Testis (tissue), 3 donors: Measurements from ENCODE around the gene SEMA4D. TPM values are rescaled to one million over a fixed set of nuclear protein-coding genes. Genes with fewer than 3 reads are reported as not detected.

ENCODE experiments used
- DNase-seq: peaks from one replicate; pipeline ENCODE4 v3.0.0-alpha.2; 2019
- H3K27ac ChIP-seq, 2 donors: fragments of 200-600 bp; sonication (generic); one replicate each; pipeline ENCODE4 v1.5.1; 2019
- H3K27me3 ChIP-seq: fragments of 200-600 bp; sonication (generic); one replicate; pipeline ENCODE4 v1.5.1; 2019
- H3K36me3 ChIP-seq: fragments of 200-600 bp; sonication (generic); one replicate; pipeline ENCODE4 v1.5.1; 2017; ENCODE audit warnings: low read depth; ENCODE audit errors: missing control alignments
- H3K4me1 ChIP-seq: fragments of 200-600 bp; sonication (generic); one replicate; pipeline ENCODE4 v1.5.1; 2019
- H3K4me3 ChIP-seq, 2 donors: fragments of 200-600 bp; sonication (generic); one replicate each; pipeline ENCODE4 v1.5.1; 2017 to 2019
- H3K9me3 ChIP-seq: fragments of 200-600 bp; sonication (generic); one replicate; pipeline ENCODE4 v1.5.1; 2017
- CTCF ChIP-seq, 3 experiments: fragments of 450-650 bp in 2 of 3; fragments of 200-600 bp in 1 of 3; sonication (generic) in 1 of 3; IDR thresholded peaks; one replicate each; pipeline ENCODE4 v1.5.1; 2016 to 2019; ENCODE audit warnings: antibody characterized with exemption in 3 of 3, mild to moderate bottlenecking in 2 of 3, moderate library complexity in 1 of 3
- POLR2A ChIP-seq: fragments of 450-650 bp; IDR thresholded peaks from one replicate; pipeline ENCODE4 v1.6.1; 2017; ENCODE audit warnings: antibody characterized with exemption, mild to moderate bottlenecking, moderate library complexity
- WGBS, 2 donors: methylation state at CpG; one replicate each; pipeline ENCODE4 v1.1.5; 2018; 5-methylcytosine and 5-hydroxymethylcytosine counted together
- intact Hi-C: fragments of 100-400 bp; cut with DNase I; formaldehyde crosslinking; loops from one replicate; pipeline ENCODE4 v1.15.1; 2023; ENCODE audit warnings: low total_unique reads
- polyA plus RNA-seq: library from polyadenylated mRNA; stranded (reverse); fragments of 350-450 nt; fragmentation: Illumina TruSeq; extraction: RNeasy Lipid Tissue Mini Kit (QIAGEN cat#74804); gene quantifications from one replicate; pipeline ENCODE4 v1.2.3, GENCODE V29; 2014; ENCODE audit warnings: low read depth, low replicate concordance; ENCODE audit not compliant: insufficient read depth
- total RNA-seq, 2 donors: library from RNA; depleted of rRNA; stranded (reverse); fragments of >200 nt; gene quantifications; one replicate each; pipeline ENCODE4 v1.2.3, GENCODE V29; 2016

SEMA4D gene
- total and polyA plus RNA-seq, 3 donors from 2014 or later = 26.2 to 53.1 (median 38.7) TPM

GRCh38 chr9:89410641-89411350, 87.1 kb downstream of the SEMA4D start:
- H3K9me3 ChIP-seq = no peaks in the 10 kb centered on the region
- 74 to 79% methylated on average over 7 of the region's 7 CpGs for WGBS, 2 donors
- no peak overlapping the region for H3K4me3 ChIP-seq
- no peaks in the 10 kb centered on the region for H3K27me3 ChIP-seq
- DNase-seq = no peak
- intact Hi-C loops = no loop called here
- no peaks in the 10 kb centered on the region for H3K36me3 ChIP-seq
- TF ChIP-seq POLR2A (no peak), CTCF (IDR thresholded peaks at IDR 0.05) (no peak)
- H3K4me1 ChIP-seq = no peaks in the 10 kb centered on the region
- no peak overlapping the region for H3K27ac ChIP-seq

- no peaks in the 10 kb centered on the region for H3K27me3 ChIP-seq
- no peaks in the 10 kb centered on the region for H3K9me3 ChIP-seq
- H3K4me1 ChIP-seq = no peaks in the 10 kb centered on the region
- no peaks in the 10 kb centered on the region for H3K36me3 ChIP-seq
- DNase-seq = no peak
- 86 to 88% methylated on average over 8 of the region's 8 CpGs for WGBS, 2 donors
- intact Hi-C loops = no loop called here
- no peak overlapping the region for H3K27ac ChIP-seq
- TF ChIP-seq CTCF (IDR thresholded peaks at IDR 0.05) (no peak), POLR2A (no peak)
- H3K4me3 ChIP-seq = no peak overlapping the region
Observed at GRCh38 chr9:89410022-89410421, 87.9 kb downstream of the SEMA4D start.

GRCh38 chr9:89409466-89409865, 88.4 kb downstream of the SEMA4D start:
- Histone ChIP-seq H3K4me3 (no peak overlapping the region), H3K9me3 (no peaks in the 10 kb centered on the region), H3K27ac (no peak overlapping the region), H3K36me3 (no peaks in the 10 kb centered on the region), H3K27me3 (no peaks in the 10 kb centered on the region), H3K4me1 (no peaks in the 10 kb centered on the region)
- TF ChIP-seq POLR2A (no peak), CTCF (IDR thresholded peaks at IDR 0.05) (no peak)
- no peak for DNase-seq
- WGBS, 2 donors = 86 to 92% methylated on average over 4 of the region's 4 CpGs
- intact Hi-C loops = no loop called here

GRCh38 chr9:89408628-89409101, 89.2 kb downstream of the SEMA4D start:
- no peaks in the 10 kb centered on the region for H3K27me3 ChIP-seq
- no peak overlapping the region for H3K27ac ChIP-seq
- no peaks in the 10 kb centered on the region for H3K4me1 ChIP-seq
- TF ChIP-seq POLR2A = no peak
- no peak for TF ChIP-seq CTCF (IDR thresholded peaks at IDR 0.05)
- 84 to 87% methylated on average over 12 of the region's 12 CpGs for WGBS, 2 donors
- H3K4me3 ChIP-seq = no peak overlapping the region
- no peaks in the 10 kb centered on the region for H3K9me3 ChIP-seq
- no peak for DNase-seq
- H3K36me3 ChIP-seq = no peaks in the 10 kb centered on the region
- intact Hi-C loops = no loop called here

GRCh38 chr9:89407070-89407469, 90.8 kb downstream of the SEMA4D start:
- H3K4me1 ChIP-seq = no peaks in the 10 kb centered on the region
- intact Hi-C loops = no loop called here

More at GRCh38 chr9:89407070-89407469, 90.8 kb downstream of the SEMA4D start:
- H3K27me3 ChIP-seq = no peaks in the 10 kb centered on the region
- DNase-seq = no peak
- WGBS, 2 donors = 26 to 31% methylated on average over 2 of the region's 2 CpGs
- no peaks in the 10 kb centered on the region for H3K9me3 ChIP-seq
- no peak overlapping the region for H3K27ac ChIP-seq
- no peaks in the 10 kb centered on the region for H3K36me3 ChIP-seq
- H3K4me3 ChIP-seq = no peak overlapping the region
- TF ChIP-seq POLR2A (no peak), CTCF (IDR thresholded peaks at IDR 0.05) (no peak)
